Right atrium auricular region (tissue), 2 donors: ENCODE results near the gene RNPEPL1. TPM values are rescaled to one million over a fixed set of nuclear protein-coding genes. Genes with fewer than 3 reads are reported as not detected.
"Not testable (repeated sequence)": the region's sequence is repeated elsewhere in the genome, so short reads cannot be mapped to it uniquely, and the experiment has no call there.

Source experiments
- DNase-seq: peaks from one replicate; pipeline ENCODE4 v3.0.0-alpha.2; 2019; ENCODE audit warnings: low spot score
- H3K27ac ChIP-seq, 2 donors: fragments of 200-600 bp; sonication (generic); 1 replicate in 1 of 2; 2 replicates in 1 of 2; pipeline ENCODE4 v1.5.1; 2016 to 2019
- H3K27me3 ChIP-seq, 2 donors: fragments of 200-600 bp; sonication (generic); one replicate each; pipeline versions ENCODE4 v1.5.1 to v1.6.0; 2017 to 2019
- H3K36me3 ChIP-seq: fragments of 200-600 bp; sonication (generic); one replicate; pipeline ENCODE4 v1.5.1; 2016
- H3K4me1 ChIP-seq, 2 donors: fragments of 200-600 bp; sonication (generic); one replicate each; pipeline versions ENCODE4 v1.5.1 to v1.6.0; 2017 to 2019
- H3K4me3 ChIP-seq, 2 donors: fragments of 200-600 bp; sonication (generic); 1 replicate in 1 of 2; 2 replicates in 1 of 2; pipeline ENCODE4 v1.5.1; 2017 to 2019; ENCODE audit warnings: mild to moderate bottlenecking in 1 of 2, moderate library complexity in 1 of 2
- H3K9me3 ChIP-seq, 2 donors: fragments of 200-600 bp; sonication (generic); one replicate each; pipeline ENCODE4 v1.5.1; 2019
- total RNA-seq, 2 donors: library from RNA; depleted of rRNA; stranded (reverse); fragments of >200 nt; gene quantifications; one replicate each; pipeline ENCODE4 v1.1.0, GENCODE V29; 2016
- TF ChIP-seq, protein P1 (sequence below), 2 donors: fragments of 200-600 bp; sonication (generic); IDR thresholded peaks; one replicate each; pipeline ENCODE4 v1.5.1; 2019; ENCODE audit warnings: antibody characterized with exemption in 2 of 2

The RNPEPL1 gene
- total RNA-seq, 2 donors from 2014 or later, result 62.0 to 76.3 TPM

- Histone ChIP-seq H3K27me3 (no peaks in the 10 kb centered on the region), H3K4me3 (no peak overlapping the region), H3K27ac (no peak overlapping the region), H3K9me3 (no peaks in the 10 kb centered on the region), H3K4me1 (no peaks in the 10 kb centered on the region), H3K36me3 (no peaks in the 10 kb centered on the region)
- TF ChIP-seq, protein P1, sequence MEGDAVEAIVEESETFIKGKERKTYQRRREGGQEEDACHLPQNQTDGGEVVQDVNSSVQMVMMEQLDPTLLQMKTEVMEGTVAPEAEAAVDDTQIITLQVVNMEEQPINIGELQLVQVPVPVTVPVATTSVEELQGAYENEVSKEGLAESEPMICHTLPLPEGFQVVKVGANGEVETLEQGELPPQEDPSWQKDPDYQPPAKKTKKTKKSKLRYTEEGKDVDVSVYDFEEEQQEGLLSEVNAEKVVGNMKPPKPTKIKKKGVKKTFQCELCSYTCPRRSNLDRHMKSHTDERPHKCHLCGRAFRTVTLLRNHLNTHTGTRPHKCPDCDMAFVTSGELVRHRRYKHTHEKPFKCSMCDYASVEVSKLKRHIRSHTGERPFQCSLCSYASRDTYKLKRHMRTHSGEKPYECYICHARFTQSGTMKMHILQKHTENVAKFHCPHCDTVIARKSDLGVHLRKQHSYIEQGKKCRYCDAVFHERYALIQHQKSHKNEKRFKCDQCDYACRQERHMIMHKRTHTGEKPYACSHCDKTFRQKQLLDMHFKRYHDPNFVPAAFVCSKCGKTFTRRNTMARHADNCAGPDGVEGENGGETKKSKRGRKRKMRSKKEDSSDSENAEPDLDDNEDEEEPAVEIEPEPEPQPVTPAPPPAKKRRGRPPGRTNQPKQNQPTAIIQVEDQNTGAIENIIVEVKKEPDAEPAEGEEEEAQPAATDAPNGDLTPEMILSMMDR (IDR thresholded peaks at IDR 0.05), result no peak
- DNase-seq, result no peak
These were observed 43.4 kb downstream of the RNPEPL1 start for GRCh38 chr2:240611601-240612210.

GRCh38 chr2:240613781-240614180, 45.5 kb downstream of the RNPEPL1 start:
- TF ChIP-seq, protein P1 (IDR thresholded peaks at IDR 0.05), result no peak
- H3K4me1 ChIP-seq, result no peaks in the 10 kb centered on the region
- no peaks in the 10 kb centered on the region for H3K27me3 ChIP-seq
- H3K9me3 ChIP-seq, result no peaks in the 10 kb centered on the region
- no peak for DNase-seq
- no peak overlapping the region for H3K4me3 ChIP-seq
- no peak overlapping the region for H3K27ac ChIP-seq
- H3K36me3 ChIP-seq, result no peaks in the 10 kb centered on the region

DNA sequence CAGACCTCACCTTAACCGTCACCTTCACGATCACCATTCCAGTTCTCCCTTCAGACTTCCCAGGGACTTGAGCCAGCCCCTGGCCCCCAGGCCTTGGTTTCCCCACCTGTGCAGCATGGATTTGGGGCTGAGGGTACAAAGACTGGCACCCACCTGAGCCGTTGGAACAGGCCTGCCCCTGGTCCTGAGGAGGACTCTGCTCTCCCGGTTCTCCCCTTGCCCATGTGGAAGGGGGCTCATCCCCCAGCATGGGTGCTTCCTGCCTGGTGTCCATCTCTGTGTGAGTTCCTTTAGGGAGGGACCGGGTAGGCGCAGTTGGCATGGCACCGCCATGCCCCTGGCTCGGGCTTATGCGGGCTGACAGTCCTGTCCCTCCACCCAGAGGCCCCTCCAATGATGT, 46.1 kb downstream of the RNPEPL1 start:
- H3K4me3 ChIP-seq, result no peak overlapping the region
- H3K4me1 ChIP-seq, result no peaks in the 10 kb centered on the region
- no peaks in the 10 kb centered on the region for H3K36me3 ChIP-seq
- H3K27me3 ChIP-seq, result no peaks in the 10 kb centered on the region
- TF ChIP-seq, protein P1 (IDR thresholded peaks at IDR 0.05), result no peak
- DNase-seq, result no peak
- no peaks in the 10 kb centered on the region for H3K9me3 ChIP-seq
- H3K27ac ChIP-seq, result no peak overlapping the region

DNA sequence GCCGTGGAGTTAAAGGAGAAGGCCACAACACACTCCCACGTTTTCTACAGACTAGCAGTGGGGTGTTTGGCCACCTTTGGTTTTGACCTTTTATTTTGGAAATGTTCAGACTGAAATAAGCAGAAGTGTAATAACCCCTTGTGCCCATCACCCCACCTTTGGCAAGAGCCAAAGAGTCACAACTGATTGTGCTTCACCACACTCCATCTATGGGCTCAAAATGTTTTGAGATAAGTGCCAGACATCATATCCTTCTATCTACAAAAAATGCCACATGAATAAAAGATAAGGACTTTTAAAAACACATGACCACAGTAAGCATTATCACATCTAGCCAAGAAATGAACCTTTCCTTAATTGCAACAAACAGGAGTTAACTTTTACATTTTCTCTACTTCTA, 47.1 kb downstream of the RNPEPL1 start:
- no peaks in the 10 kb centered on the region for H3K36me3 ChIP-seq
- DNase-seq, result no peak

GRCh38 chr2:240615820-240616547, 47.7 kb downstream of the RNPEPL1 start:
- TF ChIP-seq, protein P1 (IDR thresholded peaks at IDR 0.05), result no peak
- H3K27me3 ChIP-seq, result no peaks in the 10 kb centered on the region

More for the DNA sequence above, 47.1 kb downstream of the RNPEPL1 start:
- Histone ChIP-seq H3K4me1 (no peaks in the 10 kb centered on the region), H3K4me3 (no peak overlapping the region), H3K9me3 (no peaks in the 10 kb centered on the region), H3K27ac (no peak overlapping the region), H3K27me3 (no peaks in the 10 kb centered on the region)
- TF ChIP-seq, protein P1 (IDR thresholded peaks at IDR 0.05), result no peak

GRCh38 chr2:240616860-240617666, 48.8 kb downstream of the RNPEPL1 start:
- DNase-seq, H3K4me1 ChIP-seq, H3K9me3 ChIP-seq, H3K4me3 ChIP-seq, H3K36me3 ChIP-seq, H3K27ac ChIP-seq, H3K27me3 ChIP-seq: not testable (repeated sequence)

More at GRCh38 chr2:240615820-240616547, 47.7 kb downstream of the RNPEPL1 start:
- Histone ChIP-seq H3K9me3 (no peaks in the 10 kb centered on the region), H3K4me1 (no peaks in the 10 kb centered on the region), H3K27ac (no peak overlapping the region), H3K36me3 (no peaks in the 10 kb centered on the region), H3K4me3 (no peak overlapping the region)
- no peak for DNase-seq
